Stimulated activated memory B cell treated with anti-CD40 and anti-IgM and Interleukin-4, amounts not matched to agents 10 μg/mL and 1 μg/mL and 100 μg/mL, for 72 hours (primary cell): ENCODE measurements around the gene IDI1.
"Not testable (repeated sequence)": the region's sequence is repeated elsewhere in the genome, so short reads cannot be mapped to it uniquely, and the experiment has no call there.

Experiments used
- ATAC-seq: fragments of 150-1000 bp; cut with Tn5 transposase; 2 replicates; pipeline ENCODE4 v1.10.0; 2021
- H3K27ac Mint-ChIP-seq: one replicate; pipeline ENCODE4 v1.8.0; 2022; ENCODE audit warnings: mild to moderate bottlenecking, mixed read lengths
- H3K27me3 Mint-ChIP-seq: one replicate; pipeline ENCODE4 v1.8.0; 2022; ENCODE audit warnings: mixed read lengths
- H3K36me3 Mint-ChIP-seq: one replicate; pipeline ENCODE4 v1.8.0; 2022; ENCODE audit warnings: mixed read lengths
- H3K4me1 Mint-ChIP-seq: one replicate; pipeline ENCODE4 v1.8.0; 2022; ENCODE audit warnings: mixed read lengths
- H3K4me3 Mint-ChIP-seq: one replicate; pipeline ENCODE4 v1.8.0; 2022; ENCODE audit warnings: mild to moderate bottlenecking, moderate library complexity, mixed read lengths
- H3K9me3 Mint-ChIP-seq: one replicate; pipeline ENCODE4 v1.8.0; 2022; ENCODE audit warnings: mixed read lengths

The IDI1 gene

DNA sequence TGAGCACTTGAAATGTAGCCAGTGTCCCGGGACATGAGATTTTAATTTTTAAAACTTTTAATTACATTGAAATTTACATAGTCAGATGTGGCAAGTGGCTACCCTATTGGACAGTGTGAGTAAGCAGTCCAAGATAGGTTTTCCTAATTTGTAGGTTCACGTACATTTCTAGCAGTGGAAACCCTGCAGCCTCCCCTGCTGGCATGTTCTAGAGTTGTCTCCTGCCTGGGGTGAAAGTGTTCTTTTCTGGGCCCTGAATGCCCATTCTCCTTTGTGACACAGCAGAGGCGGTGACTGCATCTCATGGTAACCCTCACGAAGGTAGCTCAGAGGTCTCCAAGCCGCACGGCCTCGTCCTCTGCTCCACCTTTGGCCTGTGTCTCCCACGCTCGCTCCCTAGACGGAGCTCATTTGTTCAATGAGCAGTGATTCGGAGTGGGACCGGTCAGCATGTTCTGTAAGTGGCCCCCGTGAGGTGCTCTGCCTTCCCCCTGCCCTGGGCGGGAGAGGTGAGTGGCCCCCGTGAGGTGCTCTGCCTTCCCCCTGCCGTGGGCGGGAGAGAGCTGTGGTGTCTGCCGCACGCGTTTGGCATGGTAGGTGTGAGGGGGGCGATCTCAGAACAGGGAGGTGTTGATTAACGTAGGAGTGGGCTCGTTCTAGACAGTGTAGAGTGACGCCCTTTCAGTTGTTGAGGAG is 25.3 kb upstream of the IDI1 start:
- Mint-ChIP-seq H3K4me3 (no peak overlapping the region), H3K36me3 (peaks cover 41% of the 10 kb centered on the region), H3K27me3 (no peaks in the 10 kb centered on the region), H3K4me1 (peaks cover 12% of the 10 kb centered on the region), H3K27ac (no peak overlapping the region), H3K9me3 (no peaks in the 10 kb centered on the region)
- ATAC-seq, result no peak

DNA sequence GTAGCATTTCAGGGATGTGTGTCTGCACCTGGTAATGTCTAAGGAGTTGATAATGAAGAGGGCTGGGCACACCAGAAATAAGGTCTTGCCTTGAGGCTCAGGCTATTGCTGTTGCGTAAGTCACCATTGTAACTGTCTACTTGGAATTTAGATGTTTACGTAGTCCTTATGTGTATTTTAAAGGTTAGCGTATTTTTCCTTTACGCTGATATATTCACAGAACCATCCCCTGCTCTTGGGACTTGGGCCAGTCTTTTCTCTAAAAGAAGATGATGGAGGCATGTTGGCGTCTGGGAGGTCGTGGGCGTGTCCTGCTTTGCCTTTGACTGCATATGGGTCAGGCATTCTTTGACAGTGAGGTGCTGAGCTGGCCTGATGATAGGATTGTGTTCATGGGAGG is 22.0 kb upstream of the IDI1 start:
- Mint-ChIP-seq H3K4me1 (peaks cover 35% of the 10 kb centered on the region), H3K4me3 (no peak overlapping the region), H3K27me3 (no peaks in the 10 kb centered on the region), H3K9me3 (no peaks in the 10 kb centered on the region), H3K27ac (peak overlapping the region; percentile 34), H3K36me3 (peaks cover 35% of the 10 kb centered on the region)
- ATAC-seq, result no peak

GRCh38 chr10:1068380-1069361 is 19.8 kb upstream of the IDI1 start:
- Mint-ChIP-seq H3K4me1 (peaks cover 41% of the 10 kb centered on the region), H3K9me3 (no peaks in the 10 kb centered on the region), H3K4me3 (no peak overlapping the region), H3K27ac (no peak overlapping the region), H3K27me3 (no peaks in the 10 kb centered on the region), H3K36me3 (peaks cover 39% of the 10 kb centered on the region)
- ATAC-seq, result no peak

- not testable (repeated sequence) for ATAC-seq, H3K27ac Mint-ChIP-seq, H3K4me3 Mint-ChIP-seq, H3K9me3 Mint-ChIP-seq, H3K27me3 Mint-ChIP-seq
- H3K4me1 Mint-ChIP-seq, result peaks cover 46% of the 10 kb centered on the region
- peaks cover 31% of the 10 kb centered on the region for H3K36me3 Mint-ChIP-seq
Measured at GRCh38 chr10:1066734-1067133, 17.8 kb upstream of the IDI1 start.

- Mint-ChIP-seq H3K27ac (peak overlapping the region; percentile 35), H3K36me3 (peaks cover 31% of the 10 kb centered on the region), H3K4me1 (peaks cover 50% of the 10 kb centered on the region), H3K4me3 (no peak overlapping the region), H3K27me3 (no peaks in the 10 kb centered on the region), H3K9me3 (no peaks in the 10 kb centered on the region)
- no peak for ATAC-seq
Measured at GRCh38 chr10:1064964-1065247, 16.0 kb upstream of the IDI1 start.

DNA sequence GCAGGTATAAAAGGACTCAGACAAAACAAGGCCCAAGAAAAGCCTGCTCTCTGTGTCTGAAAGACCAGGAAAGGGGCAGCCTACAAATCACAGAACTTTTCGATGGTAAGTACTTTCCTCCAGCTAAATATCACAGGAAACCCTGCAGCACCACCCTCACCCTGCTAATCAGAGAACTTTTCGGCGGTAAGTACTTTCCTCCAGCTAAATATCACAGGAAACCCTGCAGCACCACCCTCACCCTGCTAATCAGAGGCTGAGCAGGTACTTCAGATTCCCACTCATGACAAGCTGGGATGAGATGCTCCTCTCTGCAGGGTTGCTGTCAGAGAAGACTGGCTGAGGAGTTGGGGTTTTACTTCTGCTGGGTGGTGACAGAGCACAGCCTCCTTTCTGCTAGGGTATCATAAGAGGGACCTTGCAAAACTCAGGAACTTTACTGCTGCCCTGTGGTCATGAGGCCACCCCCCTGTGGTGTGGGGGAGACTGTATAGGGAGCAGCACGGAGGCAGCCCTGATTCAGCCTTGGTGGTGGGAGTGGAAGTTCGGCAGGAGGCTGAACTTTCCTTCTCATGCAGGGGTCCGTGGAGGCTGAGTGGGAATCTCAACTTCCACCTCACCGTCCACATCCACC is 14.4 kb upstream of the IDI1 start:
- Mint-ChIP-seq H3K4me3 (no peak overlapping the region), H3K27ac (no peak overlapping the region), H3K36me3 (peaks cover 31% of the 10 kb centered on the region), H3K9me3 (no peaks in the 10 kb centered on the region), H3K4me1 (peaks cover 45% of the 10 kb centered on the region), H3K27me3 (no peaks in the 10 kb centered on the region)
- ATAC-seq, result no peak

DNA sequence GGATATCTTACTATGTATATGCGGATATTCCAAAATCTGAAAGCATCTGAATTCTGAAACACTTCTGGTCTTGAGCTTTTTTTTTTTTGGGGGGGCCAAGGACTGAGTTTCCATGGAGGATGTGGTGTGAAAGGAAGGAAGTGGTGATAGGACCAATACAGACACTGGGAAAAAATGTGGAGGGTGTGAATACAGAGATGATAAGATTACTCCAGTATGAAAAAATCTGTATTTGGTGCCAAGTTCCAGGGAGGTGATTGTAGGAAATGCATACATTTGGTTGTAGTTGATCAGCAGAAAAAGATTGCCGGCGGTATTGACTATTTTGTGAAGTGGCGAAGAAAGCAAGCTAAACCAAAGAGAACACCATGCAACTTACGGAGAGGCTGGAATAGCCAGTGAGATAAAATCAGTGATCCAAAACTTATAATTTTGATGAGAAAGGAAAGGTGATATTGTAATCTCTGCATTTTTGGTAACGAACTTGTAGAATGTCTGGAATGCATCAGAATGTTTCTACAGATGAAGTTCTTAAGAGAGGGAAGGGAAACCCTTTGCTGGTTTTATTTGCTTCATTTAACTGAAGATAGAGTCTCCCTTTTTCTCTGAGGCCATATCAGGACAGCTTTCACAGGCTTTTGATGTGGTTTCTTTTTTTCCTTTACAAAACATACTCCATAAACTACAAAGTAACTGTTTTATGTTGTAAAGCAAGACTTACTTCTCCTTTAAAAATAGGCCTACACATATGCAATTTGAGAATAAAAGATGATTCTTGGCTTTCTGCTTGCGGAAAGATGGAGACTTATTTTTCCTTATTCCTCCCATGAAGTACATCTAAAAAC is 13.2 kb upstream of the IDI1 start:
- H3K9me3 Mint-ChIP-seq, result no peaks in the 10 kb centered on the region
- no peak overlapping the region for H3K4me3 Mint-ChIP-seq
- no peak overlapping the region for H3K27ac Mint-ChIP-seq
- no peak for ATAC-seq
- peaks cover 31% of the 10 kb centered on the region for H3K36me3 Mint-ChIP-seq
- peaks cover 48% of the 10 kb centered on the region for H3K4me1 Mint-ChIP-seq
- no peaks in the 10 kb centered on the region for H3K27me3 Mint-ChIP-seq

DNA sequence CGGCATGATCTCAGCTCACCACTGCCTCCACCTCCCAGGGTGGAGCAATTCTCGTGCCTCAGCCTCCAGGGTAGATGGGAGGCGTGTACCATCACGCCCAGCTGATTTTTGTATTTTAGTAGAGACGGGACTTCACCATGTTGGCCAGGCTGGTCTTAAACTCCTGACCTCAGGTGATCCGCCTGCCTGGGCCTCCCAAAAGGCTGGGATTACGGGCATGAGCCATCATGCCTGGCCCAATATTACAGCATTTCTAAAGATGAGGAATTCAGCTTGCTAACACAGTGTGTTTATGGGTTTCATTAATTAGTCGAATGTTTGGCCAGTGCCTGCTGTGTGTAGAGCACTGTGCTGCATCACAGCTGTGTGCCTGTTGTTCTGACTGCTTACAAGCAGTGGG is 11.0 kb upstream of the IDI1 start:
- peaks cover 16% of the 10 kb centered on the region for H3K36me3 Mint-ChIP-seq

DNA sequence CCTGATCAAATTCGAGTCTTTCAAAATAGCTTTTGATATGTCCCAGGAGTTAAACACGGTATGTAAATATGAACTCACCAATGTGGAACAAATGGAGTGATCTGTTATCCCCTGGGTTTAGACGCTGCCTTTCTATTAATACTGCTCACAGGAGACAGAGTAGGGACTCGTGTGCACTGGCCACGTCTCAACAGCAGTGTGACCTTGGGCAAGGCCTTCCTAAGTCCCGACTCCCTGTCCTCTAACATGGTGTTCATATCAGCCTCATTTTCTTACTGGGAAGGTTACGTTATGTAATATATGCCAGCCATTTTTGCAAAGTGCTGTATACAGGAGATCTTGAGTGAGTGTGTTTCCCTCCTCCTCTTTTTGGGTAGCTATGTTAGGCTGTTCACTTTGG is 9.1 kb upstream of the IDI1 start:
- H3K27me3 Mint-ChIP-seq, result no peaks in the 10 kb centered on the region
- ATAC-seq, result no peak
- peak overlapping the region; percentile 95 for H3K27ac Mint-ChIP-seq
- peak overlapping the region; percentile 96 for H3K4me3 Mint-ChIP-seq
- H3K36me3 Mint-ChIP-seq, result peaks cover 10% of the 10 kb centered on the region
- H3K9me3 Mint-ChIP-seq, result no peaks in the 10 kb centered on the region
- H3K4me1 Mint-ChIP-seq, result peaks cover 71% of the 10 kb centered on the region

More for the DNA sequence above, 11.0 kb upstream of the IDI1 start:
- no peak overlapping the region for H3K27ac Mint-ChIP-seq
- H3K4me1 Mint-ChIP-seq, result peaks cover 59% of the 10 kb centered on the region
- no peak for ATAC-seq
- H3K27me3 Mint-ChIP-seq, result no peaks in the 10 kb centered on the region
- no peak overlapping the region for H3K4me3 Mint-ChIP-seq
- no peaks in the 10 kb centered on the region for H3K9me3 Mint-ChIP-seq

DNA sequence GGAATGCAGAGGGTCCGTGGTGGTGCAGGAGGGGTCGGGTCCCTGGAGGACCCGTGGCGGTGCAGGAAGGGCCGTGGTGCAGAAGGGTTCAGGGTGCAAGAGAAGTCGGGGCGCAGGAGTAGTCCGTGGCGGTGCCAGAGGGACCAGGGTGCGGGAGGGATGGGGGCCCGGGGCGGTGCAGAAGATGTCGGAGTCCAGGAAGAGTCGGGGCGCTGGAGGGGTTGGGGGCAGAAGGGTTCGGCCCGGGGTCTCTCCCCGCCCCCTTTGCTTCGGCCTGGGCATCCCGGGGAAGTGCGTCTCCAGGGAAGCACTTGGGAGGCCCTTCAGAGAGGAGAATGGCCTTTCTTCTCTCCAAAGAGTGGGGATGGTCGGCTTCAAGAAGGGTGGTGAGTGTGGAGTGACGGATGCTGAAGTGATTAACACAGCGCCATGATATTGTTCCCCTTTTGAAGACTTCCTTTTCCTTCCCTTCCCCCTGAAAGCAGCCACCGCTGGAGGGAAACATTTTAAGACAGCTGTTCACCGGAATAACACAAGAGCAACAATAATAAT is 8.3 kb upstream of the IDI1 start:
- no peak for ATAC-seq
- peaks cover 14% of the 10 kb centered on the region for H3K36me3 Mint-ChIP-seq

GRCh38 chr10:1056326-1057105 is 7.6 kb upstream of the IDI1 start, which contains the start of gene WDR37:
Gene WDR37 (plus strand): TSS chr10:1056385. CDS start chr10:1072156, 15,771 bp downstream.
- Mint-ChIP-seq H3K4me1 (peaks cover 74% of the 10 kb centered on the region), H3K4me3 (peak within 1 kb of the TSS; percentile 96), H3K27me3 (no peaks in the 10 kb centered on the region), H3K36me3 (peaks cover 14% of the 10 kb centered on the region), H3K9me3 (no peaks in the 10 kb centered on the region), H3K27ac (peak within 1 kb of the TSS; percentile 95)
- ATAC-seq, result peak; percentile 98

More for the DNA sequence above, 8.3 kb upstream of the IDI1 start:
- H3K4me3 Mint-ChIP-seq, result peak overlapping the region; percentile 96
- H3K4me1 Mint-ChIP-seq, result peaks cover 79% of the 10 kb centered on the region
- H3K27me3 Mint-ChIP-seq, result no peaks in the 10 kb centered on the region
- no peaks in the 10 kb centered on the region for H3K9me3 Mint-ChIP-seq
- peak overlapping the region; percentile 95 for H3K27ac Mint-ChIP-seq

DNA sequence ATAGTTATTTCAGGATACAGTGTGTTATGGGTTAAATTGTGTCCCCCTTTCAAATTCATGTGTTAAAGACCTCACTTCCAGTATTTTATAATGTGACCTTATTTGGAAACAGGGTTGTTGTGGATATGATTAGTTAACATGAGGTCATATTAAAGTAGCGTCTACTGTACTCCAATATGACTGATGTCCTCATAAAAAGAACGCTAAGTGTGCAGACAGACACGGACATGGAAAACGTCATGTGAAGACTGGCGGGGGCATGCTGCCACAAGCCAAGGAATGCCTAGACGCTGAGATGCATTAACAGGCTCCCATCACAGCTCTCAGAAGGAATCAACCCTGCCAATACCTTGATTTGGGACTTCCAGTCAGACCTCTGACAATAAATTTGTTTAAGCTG is 5.8 kb upstream of the IDI1 start:
- no peak overlapping the region for H3K27ac Mint-ChIP-seq
- no peaks in the 10 kb centered on the region for H3K27me3 Mint-ChIP-seq
- H3K9me3 Mint-ChIP-seq, result no peaks in the 10 kb centered on the region
- no peak for ATAC-seq
- H3K4me1 Mint-ChIP-seq, result peaks cover 59% of the 10 kb centered on the region
- peak overlapping the region; percentile 41 for H3K4me3 Mint-ChIP-seq
- peaks cover 14% of the 10 kb centered on the region for H3K36me3 Mint-ChIP-seq

DNA sequence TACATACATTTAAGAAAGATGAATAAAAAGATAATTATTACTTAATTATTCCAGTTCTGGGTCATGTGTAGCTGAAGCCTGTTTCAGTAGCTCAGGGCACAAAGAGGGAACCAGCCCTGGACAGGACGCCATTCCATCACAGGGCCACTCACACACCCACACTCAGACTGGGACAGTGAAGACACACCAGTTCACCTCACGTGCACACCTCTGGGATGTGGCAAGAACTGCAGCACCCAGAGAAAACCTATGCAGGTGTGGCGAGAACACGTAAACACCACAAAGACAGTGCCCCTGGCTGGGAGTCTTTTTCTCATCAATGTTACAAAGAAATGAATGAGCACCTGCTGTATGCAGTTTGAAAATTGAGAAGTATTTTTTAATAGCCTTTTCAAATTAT is 1.6 kb upstream of the IDI1 start:
- Mint-ChIP-seq H3K27ac (peak overlapping the region; percentile 96), H3K36me3 (peaks cover 27% of the 10 kb centered on the region), H3K4me3 (peak overlapping the region; percentile 88), H3K27me3 (no peaks in the 10 kb centered on the region), H3K4me1 (peaks cover 50% of the 10 kb centered on the region), H3K9me3 (no peaks in the 10 kb centered on the region)
- no peak for ATAC-seq

GRCh38 chr10:1050145-1050544 is 1.2 kb upstream of the IDI1 start:
- Mint-ChIP-seq H3K4me3 (peak overlapping the region; percentile 88), H3K36me3 (peaks cover 31% of the 10 kb centered on the region), H3K9me3 (no peaks in the 10 kb centered on the region), H3K27ac (peak overlapping the region; percentile 96), H3K4me1 (peaks cover 50% of the 10 kb centered on the region), H3K27me3 (no peaks in the 10 kb centered on the region)
- no peak for ATAC-seq
